ENCODE results near the gene SCARB2.

Gene SCARB2

GRCh38 chr4:76238236-76238635, 24.6 kb upstream of the SCARB2 start:
- no peak overlapping the region for H3K4me3 ChIP-seq (ENCODE audit: low read depth, low read length)
- no peak for TF ChIP-seq CTCF (IDR thresholded peaks at IDR 0.05; ENCODE audit: low read depth, low read length, missing control alignments)
- no peak for DNase-seq (ENCODE audit: low read depth)

GRCh38 chr4:76235915-76236314, 22.3 kb upstream of the SCARB2 start:
- H3K4me3 ChIP-seq (ENCODE audit: low read depth, low read length) = no peak overlapping the region
- TF ChIP-seq CTCF (IDR thresholded peaks at IDR 0.05; ENCODE audit: low read depth, low read length, missing control alignments) = no peak
- DNase-seq (ENCODE audit: low read depth) = no peak

GRCh38 chr4:76235407-76235806, 21.8 kb upstream of the SCARB2 start:
- no peak overlapping the region for H3K4me3 ChIP-seq (ENCODE audit: low read depth, low read length)
- DNase-seq (ENCODE audit: low read depth) = no peak

GRCh38 chr4:76234679-76235044, 21.0 kb upstream of the SCARB2 start:
- no peak for TF ChIP-seq CTCF (IDR thresholded peaks at IDR 0.05; ENCODE audit: low read depth, low read length, missing control alignments)
- H3K4me3 ChIP-seq (ENCODE audit: low read depth, low read length) = no peak overlapping the region

More at GRCh38 chr4:76235407-76235806, 21.8 kb upstream of the SCARB2 start:
- TF ChIP-seq CTCF (IDR thresholded peaks at IDR 0.05; ENCODE audit: low read depth, low read length, missing control alignments) = no peak

GRCh38 chr4:76233967-76234678, 20.5 kb upstream of the SCARB2 start:
- TF ChIP-seq CTCF (IDR thresholded peaks at IDR 0.05; ENCODE audit: low read depth, low read length, missing control alignments) = no peak
- H3K4me3 ChIP-seq (ENCODE audit: low read depth, low read length) = no peak overlapping the region
- no peak for DNase-seq (ENCODE audit: low read depth)

More at GRCh38 chr4:76234679-76235044, 21.0 kb upstream of the SCARB2 start:
- DNase-seq (ENCODE audit: low read depth) = no peak

GRCh38 chr4:76233529-76233928, 19.9 kb upstream of the SCARB2 start:
- TF ChIP-seq CTCF (IDR thresholded peaks at IDR 0.05; ENCODE audit: low read depth, low read length, missing control alignments) = no peak
- DNase-seq (ENCODE audit: low read depth) = no peak
- no peak overlapping the region for H3K4me3 ChIP-seq (ENCODE audit: low read depth, low read length)

- no peak for DNase-seq (ENCODE audit: low read depth)
- no peak for TF ChIP-seq CTCF (IDR thresholded peaks at IDR 0.05; ENCODE audit: low read depth, low read length, missing control alignments)
- H3K4me3 ChIP-seq (ENCODE audit: low read depth, low read length) = no peak overlapping the region
Observed at GRCh38 chr4:76233083-76233482, 19.5 kb upstream of the SCARB2 start.
